Neuronal stem cell (in vitro differentiated cells): ENCODE results near the gene CORO2B.

Experiments
- DNase-seq: peaks from one replicate; pipeline ENCODE4 v3.0.0-alpha.2; 2013; ENCODE audit warnings: low spot score
- H2AFZ ChIP-seq: one replicate; pipeline ENCODE4 v1.6.1; 2013; ENCODE audit warnings: mild to moderate bottlenecking, low read length, inconsistent platforms
- H2AK5ac ChIP-seq: 2 replicates; pipeline ENCODE4 v1.6.1; 2013; ENCODE audit warnings: low read depth, mild to moderate bottlenecking, inconsistent platforms, low read length, moderate library complexity, mixed read lengths
- H2BK120ac ChIP-seq: 2 replicates; pipeline ENCODE4 v1.6.1; 2013; ENCODE audit warnings: low read depth, mild to moderate bottlenecking, inconsistent platforms, low read length, moderate library complexity, mixed read lengths
- H2BK12ac ChIP-seq: one replicate; pipeline ENCODE4 v1.6.1; 2013; ENCODE audit warnings: low read length, inconsistent platforms
- H2BK15ac ChIP-seq: 2 replicates; pipeline ENCODE4 v1.6.1; 2013; ENCODE audit warnings: mild to moderate bottlenecking, low read length, inconsistent platforms, mixed read lengths
- H2BK5ac ChIP-seq: one replicate; pipeline ENCODE4 v1.6.1; 2013; ENCODE audit warnings: inconsistent platforms, mild to moderate bottlenecking, low read length, moderate library complexity
- H3K14ac ChIP-seq: one replicate; pipeline ENCODE4 v1.6.1; 2013; ENCODE audit warnings: low read length, inconsistent platforms
- H3K18ac ChIP-seq: 2 replicates; pipeline ENCODE4 v1.6.1; 2013; ENCODE audit warnings: low read length, inconsistent platforms
- H3K23ac ChIP-seq: 2 replicates; pipeline ENCODE4 v1.6.1; 2013; ENCODE audit warnings: low read depth, mild to moderate bottlenecking, mixed read lengths, low read length, inconsistent platforms; ENCODE audit not compliant: poor library complexity
- H3K27ac ChIP-seq: replicated peaks from 3 replicates; pipeline ENCODE4 v1.5.1; 2013; ENCODE audit warnings: low read length, inconsistent platforms
- H3K27me3 ChIP-seq, 3 experiments: 2 replicates each; pipeline ENCODE4 v1.6.1; 2013; ENCODE audit warnings: low read length in 3 of 3, mild to moderate bottlenecking in 2 of 3, inconsistent platforms in 1 of 3, low read depth in 1 of 3, mixed read lengths in 1 of 3, moderate library complexity in 1 of 3; ENCODE audit not compliant: control insufficient read depth in 3 of 3, insufficient read depth in 3 of 3
- H3K36me3 ChIP-seq, 2 donors: replicated peaks in 1 of 2; 2 replicates each; pipeline ENCODE4 v1.6.1; 2013; ENCODE audit warnings: low read length in 2 of 2; ENCODE audit not compliant: control insufficient read depth in 2 of 2, insufficient read depth in 2 of 2
- H3K4ac ChIP-seq: 2 replicates; pipeline ENCODE4 v1.6.1; 2013; ENCODE audit warnings: inconsistent platforms, mild to moderate bottlenecking, low read length, moderate library complexity
- H3K4me1 ChIP-seq, 2 donors: 1 replicate in 1 of 2; 2 replicates in 1 of 2; pipeline ENCODE4 v1.6.1; 2013; ENCODE audit warnings: low read length in 2 of 2, low read depth in 1 of 2; ENCODE audit not compliant: control insufficient read depth in 2 of 2, insufficient read depth in 1 of 2
- H3K4me2 ChIP-seq: one replicate; pipeline ENCODE4 v1.6.1; 2013; ENCODE audit warnings: mild to moderate bottlenecking, low read length, inconsistent platforms; ENCODE audit not compliant: insufficient read depth, poor library complexity, severe bottlenecking
- H3K4me3 ChIP-seq, 2 donors: 2 replicates each; pipeline ENCODE4 v1.5.1; 2013; ENCODE audit warnings: low read length in 2 of 2, mild to moderate bottlenecking in 2 of 2, inconsistent platforms in 1 of 2, moderate library complexity in 1 of 2
- H3K79me1 ChIP-seq: one replicate; pipeline ENCODE4 v1.6.1; 2013; ENCODE audit warnings: low read depth, mild to moderate bottlenecking, inconsistent platforms, low read length, moderate library complexity
- H3K9ac ChIP-seq: one replicate; pipeline ENCODE4 v1.6.1; 2013; ENCODE audit warnings: mild to moderate bottlenecking, low read depth, low read length, inconsistent platforms; ENCODE audit not compliant: poor library complexity
- H3K9me3 ChIP-seq, 2 donors: replicated peaks in 1 of 2; 2 replicates each; pipeline versions ENCODE3 to v1.6.1; 2013; ENCODE audit warnings: low read length in 2 of 2, mild to moderate bottlenecking in 2 of 2, inconsistent platforms in 1 of 2, low read depth in 1 of 2, mixed read lengths in 1 of 2, moderate library complexity in 1 of 2; ENCODE audit not compliant: control insufficient read depth in 2 of 2, insufficient read depth in 1 of 2
- H4K8ac ChIP-seq: one replicate; pipeline ENCODE4 v1.6.1; 2013; ENCODE audit warnings: low read depth, mild to moderate bottlenecking, inconsistent platforms, low read length, moderate library complexity
- H4K91ac ChIP-seq: one replicate; pipeline ENCODE4 v1.6.1; 2013; ENCODE audit warnings: low read length, low read depth, mild to moderate bottlenecking, inconsistent platforms; ENCODE audit not compliant: poor library complexity
- WGBS, 2 donors: extraction: QIAGEN DNeasy Blood & Tissue Kit; methylation state at CpG; one replicate each; pipeline ENCODE4 v1.1.7; 2013; ENCODE audit warnings: missing lambda C conversion rate in 2 of 2, mixed read lengths in 1 of 2; ENCODE audit not compliant: insufficient read length in 2 of 2, insufficient replicate concordance in 1 of 2; ENCODE audit errors: extremely low coverage in 2 of 2; 5-methylcytosine and 5-hydroxymethylcytosine counted together

CORO2B gene

GRCh38 chr15:68776477-68777270 lies 197.9 kb downstream of the CORO2B start:
- H3K4me3 ChIP-seq: no peak overlapping the region
- no CpG with 5 or more reads among the region's 10 CpGs for WGBS, 2 donors
- H3K36me3 ChIP-seq: peaks cover 15 to 49% of the 10 kb centered on the region in 2 donors
- no peaks in the 10 kb centered on the region for H3K9me3 ChIP-seq
- H3K18ac ChIP-seq: no peak overlapping the region
- no peak overlapping the region for H3K23ac ChIP-seq
- no peak overlapping the region for H2BK12ac ChIP-seq
- DNase-seq: no peak
- H3K27me3 ChIP-seq: no peaks in the 10 kb centered on the region
- no peak overlapping the region for H2BK120ac ChIP-seq
- no peak overlapping the region for H3K9ac ChIP-seq
- no peak overlapping the region for H2BK5ac ChIP-seq
- H4K8ac ChIP-seq: no peak overlapping the region
- peak overlapping the region; percentile 8 for H3K27ac ChIP-seq
- no peak overlapping the region for H2AFZ ChIP-seq
- H3K4me2 ChIP-seq: no peak overlapping the region
- no peak overlapping the region for H3K4ac ChIP-seq
- H2BK15ac ChIP-seq: no peak overlapping the region
- H2AK5ac ChIP-seq: no peak overlapping the region
- H3K79me1 ChIP-seq: no peaks in the 10 kb centered on the region
- H3K4me1 ChIP-seq: peaks cover 0 to 3% of the 10 kb centered on the region in 2 donors
- no peak overlapping the region for H3K14ac ChIP-seq
- no peak overlapping the region for H4K91ac ChIP-seq
